ENCODE data around the gene RNASE9.

DNA sequence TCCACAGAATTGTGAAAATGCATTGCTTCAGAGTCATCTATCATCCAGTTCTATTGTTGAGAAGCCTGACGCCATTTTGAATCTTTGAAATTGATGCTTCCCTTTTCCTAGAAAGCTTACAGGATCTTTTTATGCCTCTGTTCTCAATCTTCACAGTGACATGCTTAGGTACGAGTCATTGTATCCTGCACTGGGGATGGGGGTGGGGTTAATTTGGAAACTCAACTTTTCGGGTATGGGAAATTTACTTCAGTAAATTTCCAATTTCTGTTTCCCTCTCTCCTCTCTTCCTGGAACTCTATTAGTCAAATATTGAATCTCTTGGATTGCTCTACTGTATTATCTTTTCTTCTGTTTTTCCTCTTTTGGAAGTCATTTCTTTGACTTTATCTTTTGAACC is 31.0 kb downstream of the RNASE9 start:
- TF ChIP-seq, protein P1, sequence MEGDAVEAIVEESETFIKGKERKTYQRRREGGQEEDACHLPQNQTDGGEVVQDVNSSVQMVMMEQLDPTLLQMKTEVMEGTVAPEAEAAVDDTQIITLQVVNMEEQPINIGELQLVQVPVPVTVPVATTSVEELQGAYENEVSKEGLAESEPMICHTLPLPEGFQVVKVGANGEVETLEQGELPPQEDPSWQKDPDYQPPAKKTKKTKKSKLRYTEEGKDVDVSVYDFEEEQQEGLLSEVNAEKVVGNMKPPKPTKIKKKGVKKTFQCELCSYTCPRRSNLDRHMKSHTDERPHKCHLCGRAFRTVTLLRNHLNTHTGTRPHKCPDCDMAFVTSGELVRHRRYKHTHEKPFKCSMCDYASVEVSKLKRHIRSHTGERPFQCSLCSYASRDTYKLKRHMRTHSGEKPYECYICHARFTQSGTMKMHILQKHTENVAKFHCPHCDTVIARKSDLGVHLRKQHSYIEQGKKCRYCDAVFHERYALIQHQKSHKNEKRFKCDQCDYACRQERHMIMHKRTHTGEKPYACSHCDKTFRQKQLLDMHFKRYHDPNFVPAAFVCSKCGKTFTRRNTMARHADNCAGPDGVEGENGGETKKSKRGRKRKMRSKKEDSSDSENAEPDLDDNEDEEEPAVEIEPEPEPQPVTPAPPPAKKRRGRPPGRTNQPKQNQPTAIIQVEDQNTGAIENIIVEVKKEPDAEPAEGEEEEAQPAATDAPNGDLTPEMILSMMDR (conservative IDR thresholded peaks at IDR 0.05 in 1 of 2, IDR thresholded peaks at IDR 0.05 in 1 of 2; ENCODE audit: extremely low read depth in 1 of 2, insufficient read depth in 1 of 2, low read depth in 1 of 2, low read length in 2 of 2): no peak
- TF ChIP-seq EZH2 (IDR thresholded peaks at IDR 0.05; ENCODE audit: borderline replicate concordance, low read length): no peak

Data from mammary epithelial cell (primary cell).